ENCODE data around the gene CYP20A1. TPM values are rescaled to one million over a fixed set of nuclear protein-coding genes. Genes with fewer than 3 reads are reported as not detected.
"Not testable (repeated sequence)": the region's sequence is repeated elsewhere in the genome, so short reads cannot be mapped to it uniquely, and the experiment has no call there.

The CYP20A1 gene, protein sequence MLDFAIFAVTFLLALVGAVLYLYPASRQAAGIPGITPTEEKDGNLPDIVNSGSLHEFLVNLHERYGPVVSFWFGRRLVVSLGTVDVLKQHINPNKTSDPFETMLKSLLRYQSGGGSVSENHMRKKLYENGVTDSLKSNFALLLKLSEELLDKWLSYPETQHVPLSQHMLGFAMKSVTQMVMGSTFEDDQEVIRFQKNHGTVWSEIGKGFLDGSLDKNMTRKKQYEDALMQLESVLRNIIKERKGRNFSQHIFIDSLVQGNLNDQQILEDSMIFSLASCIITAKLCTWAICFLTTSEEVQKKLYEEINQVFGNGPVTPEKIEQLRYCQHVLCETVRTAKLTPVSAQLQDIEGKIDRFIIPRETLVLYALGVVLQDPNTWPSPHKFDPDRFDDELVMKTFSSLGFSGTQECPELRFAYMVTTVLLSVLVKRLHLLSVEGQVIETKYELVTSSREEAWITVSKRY
- 26.9 and 31.3 TPM in 2 replicates for total RNA-seq

DNA sequence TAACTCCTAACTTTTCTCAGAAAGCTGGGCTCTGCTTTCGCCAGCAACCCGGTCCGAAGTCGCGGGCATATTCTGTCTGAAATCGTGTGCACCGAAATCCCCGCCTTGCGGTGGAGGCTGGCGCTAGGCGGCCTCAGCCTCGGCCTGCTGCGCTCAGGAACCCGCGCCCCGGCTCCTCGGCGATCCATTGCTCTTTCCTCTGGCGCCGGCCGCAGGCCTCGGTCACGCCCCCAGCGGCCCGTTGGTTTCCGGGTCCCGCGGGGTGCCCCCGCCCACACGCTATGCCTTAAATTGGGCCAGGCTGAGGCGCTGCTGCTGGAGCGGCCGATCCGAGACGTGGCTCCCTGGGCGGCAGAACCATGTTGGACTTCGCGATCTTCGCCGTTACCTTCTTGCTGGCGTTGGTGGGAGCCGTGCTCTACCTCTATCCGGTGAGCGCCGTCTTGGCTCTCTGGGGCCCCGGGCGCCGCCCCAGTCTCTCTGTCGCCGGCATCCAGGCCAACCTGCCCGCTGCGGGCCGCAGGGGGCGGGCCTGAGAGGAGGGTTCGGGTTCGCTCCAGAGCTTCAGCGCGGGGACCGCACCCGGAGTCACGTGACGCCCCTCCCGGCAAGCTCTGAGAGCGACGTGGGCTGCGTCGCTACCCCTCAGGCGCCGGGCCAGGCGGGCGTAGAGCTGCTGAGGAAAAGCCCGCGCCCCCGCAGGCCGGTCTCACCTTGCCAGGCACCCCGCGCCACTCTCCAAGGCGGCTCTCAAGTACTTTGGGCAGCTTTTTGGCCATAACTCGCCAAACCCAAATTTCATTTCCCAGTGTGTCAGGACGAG is at the start of gene CYP20A1:
Gene CYP20A1 (plus strand): TSS at position 315 of the 823 bp plus-strand sequence. CDS start 45 bp downstream, at position 360.
- peak; percentile 86 to 96 for DNase-seq (ENCODE audit: low read depth in 2 of 2)

DNA sequence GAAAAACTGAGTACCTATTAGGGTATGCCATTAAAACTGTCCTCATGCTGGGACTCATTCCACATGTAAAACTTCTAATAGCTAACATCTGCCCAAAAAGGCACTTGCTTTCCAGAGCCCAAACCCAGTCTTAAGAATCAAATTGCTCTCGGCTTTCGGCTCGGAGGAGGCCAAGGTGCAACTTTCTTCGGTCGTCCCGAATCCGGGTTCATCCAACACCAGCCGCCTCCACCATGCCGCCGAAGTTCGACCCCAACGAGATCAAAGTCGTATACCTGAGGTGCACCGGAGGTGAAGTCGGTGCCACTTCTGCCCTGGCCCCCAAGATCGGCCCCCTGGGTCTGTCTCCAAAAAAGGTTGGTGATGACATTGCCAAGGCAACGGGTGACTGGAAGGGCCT is 48.3 kb upstream of the CYP20A1 start:
- DNase-seq (ENCODE audit: low read depth in 2 of 2) = not testable (repeated sequence)

- DNase-seq (ENCODE audit: low read depth in 2 of 2) = not testable (repeated sequence)
These were observed 47.8 kb upstream of the CYP20A1 start for GRCh38 chr2:203191026-203191425.

DNA sequence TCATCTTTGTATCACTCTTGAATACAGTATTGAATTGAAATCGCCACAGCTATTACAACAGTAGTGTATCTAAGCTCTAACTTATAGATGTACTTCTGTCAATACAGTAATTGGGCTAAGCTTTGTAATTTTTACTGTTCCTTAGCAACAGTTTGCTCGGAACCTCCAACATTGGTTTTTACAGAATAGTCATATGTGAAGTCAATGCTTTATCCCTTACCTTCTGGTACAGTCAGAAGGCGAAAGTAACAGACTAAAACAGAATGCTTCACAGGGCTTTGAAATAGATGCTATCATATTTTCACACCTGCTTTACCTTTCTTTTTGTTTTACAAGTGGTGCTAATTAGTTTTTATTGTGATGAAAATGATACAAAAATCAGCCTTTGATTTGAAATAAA is 46.9 kb upstream of the CYP20A1 start:
- no peak for DNase-seq (ENCODE audit: low read depth in 2 of 2)

GRCh38 chr2:203195331-203196036 is 43.3 kb upstream of the CYP20A1 start:
- peak in 1 of 2 donors; percentile 33 for DNase-seq (ENCODE audit: low read depth in 2 of 2)

- DNase-seq (ENCODE audit: low read depth in 2 of 2) = no peak
These were observed 38.0 kb upstream of the CYP20A1 start for GRCh38 chr2:203200866-203201265.

GRCh38 chr2:203201426-203201825 is 37.4 kb upstream of the CYP20A1 start:
- no peak for DNase-seq (ENCODE audit: low read depth in 2 of 2)

GRCh38 chr2:203209538-203209937 is 29.3 kb upstream of the CYP20A1 start:
- peak in 1 of 2 donors; percentile 5 for DNase-seq (ENCODE audit: low read depth in 2 of 2)

- peak in 1 of 2 donors; percentile 43 for DNase-seq (ENCODE audit: low read depth in 2 of 2)
These were observed 13.3 kb upstream of the CYP20A1 start for GRCh38 chr2:203225423-203226039.

- DNase-seq (ENCODE audit: low read depth in 2 of 2) = not testable (repeated sequence)
These were observed 9.1 kb upstream of the CYP20A1 start for GRCh38 chr2:203229674-203230073.

GRCh38 chr2:203237346-203238238 is 1.2 kb upstream of the CYP20A1 start:
- DNase-seq (ENCODE audit: low read depth in 2 of 2) = no peak

- DNase-seq (ENCODE audit: low read depth in 2 of 2) = no peak
These were observed 520 bp upstream of the CYP20A1 start for GRCh38 chr2:203238292-203238703.

DNA sequence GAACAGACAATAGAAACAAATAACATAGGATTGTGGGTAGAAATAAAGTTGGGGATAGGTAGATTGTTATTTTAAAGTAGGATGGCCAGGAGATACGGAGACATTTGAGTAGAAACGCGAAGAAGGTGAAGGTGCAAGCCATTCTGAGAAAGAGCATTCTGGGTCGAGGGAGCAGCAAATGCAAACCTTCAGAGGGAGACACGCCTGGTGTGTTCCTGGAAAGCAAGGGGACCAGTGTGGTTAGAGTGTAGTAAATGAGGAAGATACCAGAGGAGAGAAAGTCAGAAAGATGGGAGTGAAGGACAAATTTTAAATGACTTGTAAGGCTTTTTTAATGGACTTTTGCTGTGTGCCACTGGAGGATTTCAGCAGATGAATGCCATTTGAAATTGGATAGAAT is 1.7 kb downstream of the CYP20A1 start:
- DNase-seq (ENCODE audit: low read depth in 2 of 2) = no peak

- no peak for DNase-seq (ENCODE audit: low read depth in 2 of 2)
These were observed 3.7 kb downstream of the CYP20A1 start for GRCh38 chr2:203242518-203242917.

GRCh38 chr2:203246646-203247045 is 7.8 kb downstream of the CYP20A1 start:
- no peak for DNase-seq (ENCODE audit: low read depth in 2 of 2)

DNA sequence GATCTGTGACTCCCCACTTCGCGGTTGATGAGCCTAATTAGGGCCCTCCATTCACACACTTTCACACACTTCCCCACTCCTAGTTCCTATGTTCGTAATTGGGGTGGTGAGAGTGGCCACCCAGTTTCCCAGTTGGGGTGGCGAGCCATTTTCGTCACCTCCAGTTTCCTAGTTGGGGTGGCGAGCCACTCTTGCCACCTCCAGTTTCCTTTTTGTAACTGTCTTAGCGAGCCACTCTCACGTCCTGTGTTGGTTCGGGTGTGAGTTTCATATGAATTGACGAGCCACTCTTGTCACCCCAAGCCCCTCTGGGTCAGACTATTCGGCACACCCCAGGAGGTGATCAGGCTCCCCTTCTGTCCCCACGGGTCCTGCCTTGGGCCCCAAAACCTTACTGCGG is 14.0 kb downstream of the CYP20A1 start:
- no peak for DNase-seq (ENCODE audit: low read depth in 2 of 2)

GRCh38 chr2:203253422-203254095 is 14.7 kb downstream of the CYP20A1 start:
- DNase-seq (ENCODE audit: low read depth in 2 of 2) = not testable (repeated sequence)

- no peak for DNase-seq (ENCODE audit: low read depth in 2 of 2)
These were observed 22.7 kb downstream of the CYP20A1 start for GRCh38 chr2:203261326-203262159.

GRCh38 chr2:203279288-203279687 is 40.5 kb downstream of the CYP20A1 start:
- DNase-seq (ENCODE audit: low read depth in 2 of 2) = no peak
